HG02623 (cell line): ENCODE results near the gene SCAI.
"Not testable (repeated sequence)": the region's sequence is repeated elsewhere in the genome, so short reads cannot be mapped to it uniquely, and the experiment has no call there.

Experiments used
- ATAC-seq: cut with Tn5 transposase; IDR thresholded peaks from one replicate; pipeline ENCODE4 v1.9.1; 2021; ENCODE audit warnings: moderate library complexity; ENCODE audit not compliant: unreplicated experiment

SCAI gene

DNA sequence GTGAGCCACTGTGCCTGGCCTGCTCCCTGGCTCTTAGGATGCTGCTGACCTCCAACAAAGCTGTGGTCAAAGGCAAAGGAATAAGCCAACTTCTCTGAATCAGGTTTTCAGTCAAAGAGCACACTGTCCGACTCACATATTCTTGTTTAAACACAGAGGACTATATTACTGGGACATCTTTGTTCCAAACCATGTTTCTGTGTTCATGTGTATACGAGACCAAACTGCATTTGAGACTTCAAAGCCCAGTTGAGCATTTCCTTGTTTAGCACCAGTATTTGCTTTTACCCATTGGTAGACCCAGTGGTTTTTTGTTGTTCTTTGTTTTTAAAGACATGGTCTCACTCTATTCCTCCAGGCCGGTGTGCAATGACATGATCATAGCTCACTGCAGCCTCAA lies 100.2 kb downstream of the SCAI start:
- ATAC-seq = no peak

DNA sequence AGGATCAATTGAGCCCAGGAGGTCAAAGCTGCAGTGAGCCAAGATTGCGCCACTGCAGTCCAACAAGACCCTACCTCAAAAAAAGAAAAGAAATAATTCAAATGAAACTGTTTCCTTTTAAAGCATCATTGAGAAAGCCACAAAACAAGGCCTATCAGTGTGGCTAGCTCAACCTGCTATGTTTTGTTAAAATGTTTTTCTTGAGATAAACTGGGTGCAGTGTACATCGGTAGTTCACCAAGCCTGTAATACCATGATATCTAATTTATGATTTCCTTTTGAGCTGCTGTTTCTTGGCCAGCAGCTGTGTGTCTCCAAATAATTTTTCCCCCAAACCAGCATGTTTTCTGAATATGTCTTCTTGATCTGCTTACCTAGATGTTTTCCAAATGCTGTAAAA lies 105.2 kb downstream of the SCAI start:
- ATAC-seq = no peak

DNA sequence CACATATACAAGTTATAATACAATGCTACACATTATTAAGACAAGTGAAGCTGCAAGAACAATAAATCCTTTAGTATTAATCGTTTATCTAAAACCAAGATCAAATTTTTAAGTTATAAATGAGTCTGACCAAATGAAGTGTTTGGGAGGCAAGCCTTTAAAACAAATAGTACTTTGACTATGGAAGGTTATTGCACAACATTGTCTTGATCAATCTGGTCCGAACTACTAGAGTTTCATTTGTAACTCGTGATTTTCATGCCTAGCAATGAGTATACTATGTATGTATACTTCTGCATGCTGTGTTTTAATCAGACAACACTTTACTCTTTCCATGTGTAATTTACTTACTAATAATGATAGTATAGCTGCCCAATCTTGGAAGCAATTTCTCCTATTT lies 115.3 kb downstream of the SCAI start:
- no peak for ATAC-seq

DNA sequence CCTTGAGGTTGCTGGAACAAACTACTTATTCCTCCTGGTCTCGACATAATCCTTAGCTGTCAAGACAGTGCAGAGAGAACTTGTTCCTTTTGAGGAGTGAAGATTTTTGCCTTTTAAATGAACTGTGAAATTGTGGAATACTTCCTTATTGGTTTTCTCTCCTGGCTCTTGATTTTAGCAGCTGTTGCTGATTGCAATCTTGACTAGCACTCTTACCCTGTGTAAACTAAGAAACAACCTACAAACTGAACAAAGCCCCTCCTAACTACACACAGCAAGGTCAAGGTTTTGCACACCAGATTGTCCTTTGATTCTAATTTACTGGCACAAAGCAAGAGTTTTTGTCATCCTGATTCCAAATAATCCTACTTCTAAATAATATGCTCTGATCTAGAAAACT lies 118.4 kb downstream of the SCAI start:
- no peak for ATAC-seq

DNA sequence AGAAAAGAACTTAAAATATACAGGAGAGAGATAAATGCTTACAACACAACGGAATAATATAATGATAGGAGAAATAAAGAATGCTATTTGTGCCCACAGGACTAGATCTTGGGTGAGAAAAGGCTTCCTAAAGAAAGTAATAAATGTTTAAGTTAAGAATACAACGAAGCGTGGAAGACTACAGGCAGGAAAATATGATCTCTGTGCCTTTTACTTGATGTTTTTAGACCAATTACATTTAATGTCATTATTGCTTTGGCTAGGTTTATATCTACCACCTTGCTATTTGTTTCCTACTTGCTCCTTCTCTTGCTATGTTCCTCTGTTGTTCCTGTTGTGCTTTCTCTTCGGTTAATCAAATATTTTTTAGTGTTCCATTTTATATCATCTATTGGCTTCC lies 122.3 kb downstream of the SCAI start:
- ATAC-seq = no peak

DNA sequence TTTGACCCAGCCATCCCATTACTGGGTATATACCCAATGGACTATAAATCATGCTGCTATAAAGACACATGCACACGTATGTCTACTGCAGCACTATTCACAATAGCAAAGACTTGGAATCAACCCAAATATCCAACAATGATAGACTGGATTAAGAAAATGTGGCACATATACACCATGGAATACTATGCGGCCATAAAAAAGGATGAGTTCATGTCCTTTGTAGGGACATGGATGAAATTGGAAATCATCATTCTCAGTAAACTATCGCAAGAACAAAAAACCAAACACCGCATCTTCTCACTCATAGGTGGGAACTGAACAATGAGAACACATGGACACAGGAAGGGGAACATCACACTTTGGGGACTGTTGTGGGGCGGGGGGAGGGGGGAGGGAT lies 127.7 kb downstream of the SCAI start:
- not testable (repeated sequence) for ATAC-seq

DNA sequence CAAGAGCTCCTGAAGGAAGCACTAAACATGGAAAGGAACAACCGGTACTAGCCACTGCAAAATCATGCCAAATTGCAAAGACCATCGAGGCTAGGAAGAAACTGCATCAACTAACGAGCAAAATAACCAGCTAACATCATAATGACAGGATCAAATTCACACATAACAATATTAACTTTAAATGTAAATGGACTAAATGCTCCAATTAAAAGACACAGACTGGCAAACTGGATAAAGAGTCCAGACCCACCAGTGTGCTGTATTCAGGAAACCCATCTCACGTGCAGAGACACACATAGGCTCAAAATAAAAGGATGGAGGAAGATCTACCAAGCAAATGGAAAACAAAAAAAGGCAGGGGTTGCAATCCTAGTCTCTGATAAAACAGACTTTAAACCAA lies 131.3 kb downstream of the SCAI start:
- ATAC-seq = not testable (repeated sequence)

DNA sequence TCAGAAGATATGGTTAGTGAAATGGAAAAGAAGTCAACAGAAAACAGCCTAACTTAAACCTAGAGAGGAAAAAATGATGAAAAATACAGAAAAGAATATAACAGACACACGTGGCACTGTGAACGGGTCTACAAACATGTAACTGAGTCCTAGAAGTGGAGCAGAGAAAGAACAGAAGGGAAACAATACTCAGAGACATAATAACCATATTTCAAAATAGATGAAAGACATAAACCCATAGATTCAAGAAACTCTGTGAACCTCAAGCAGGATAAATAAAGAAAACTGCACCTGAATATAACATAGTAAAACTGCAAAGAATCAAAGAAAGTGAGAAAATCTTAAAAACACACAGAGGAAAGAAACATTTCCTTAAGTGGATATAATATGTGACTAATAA lies 134.7 kb downstream of the SCAI start:
- no peak for ATAC-seq

DNA sequence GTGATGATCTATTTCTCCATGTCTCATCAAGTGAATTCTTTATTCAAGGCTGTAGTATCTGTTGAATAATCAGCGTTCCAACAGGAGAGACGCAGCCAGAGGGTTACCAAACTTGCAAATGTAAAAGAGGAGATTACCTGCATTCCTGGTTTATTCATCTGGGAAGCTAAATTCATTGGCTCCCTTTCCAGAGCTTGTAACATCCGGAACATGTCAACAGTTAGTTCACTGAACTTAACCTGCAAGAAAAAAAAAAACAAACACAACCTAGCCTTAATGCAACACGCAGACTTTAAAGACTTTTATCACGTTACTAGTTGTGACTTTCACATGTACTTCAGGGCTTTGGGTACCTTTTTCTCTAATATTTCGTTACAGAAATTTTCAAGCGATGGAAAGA lies 140.0 kb downstream of the SCAI start:
- no peak for ATAC-seq

DNA sequence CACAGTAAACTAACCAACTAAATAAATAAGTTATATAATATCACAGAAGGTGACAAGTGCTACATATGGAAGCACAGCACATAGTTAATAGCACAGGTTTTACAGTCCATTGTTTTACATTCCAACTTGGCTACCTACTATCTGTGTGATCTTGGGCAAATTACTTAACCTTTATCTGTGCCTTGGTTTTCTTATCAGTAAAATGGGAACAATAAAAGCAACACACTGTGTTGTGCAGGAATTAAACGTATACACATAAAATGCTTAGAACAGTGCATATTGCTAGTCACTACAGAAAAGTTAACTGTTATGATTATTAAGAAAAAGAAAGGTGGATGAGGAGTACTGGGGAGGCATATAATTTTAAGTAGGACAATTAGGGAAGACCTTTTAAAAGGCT lies 159.6 kb downstream of the SCAI start:
- ATAC-seq = no peak

DNA sequence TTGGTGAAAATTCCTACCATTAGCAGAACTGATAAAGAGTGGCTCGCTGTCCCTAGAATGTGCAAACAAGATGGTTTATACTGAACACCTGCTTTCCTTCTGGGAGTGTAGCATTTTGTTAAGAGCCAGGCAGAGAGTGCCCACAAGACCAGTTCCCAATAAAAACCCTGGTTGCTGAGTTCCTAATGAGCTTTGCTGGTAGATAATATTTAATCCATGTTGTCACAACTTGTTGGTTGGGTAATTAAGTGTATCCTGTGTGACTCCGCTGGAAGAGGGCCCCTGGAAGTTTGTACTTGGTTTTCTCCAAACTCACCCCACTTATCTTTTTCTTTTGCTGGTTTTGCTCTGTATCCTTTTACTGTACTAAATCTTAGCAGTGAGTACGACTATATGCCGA lies 162.9 kb downstream of the SCAI start:
- ATAC-seq = no peak

DNA sequence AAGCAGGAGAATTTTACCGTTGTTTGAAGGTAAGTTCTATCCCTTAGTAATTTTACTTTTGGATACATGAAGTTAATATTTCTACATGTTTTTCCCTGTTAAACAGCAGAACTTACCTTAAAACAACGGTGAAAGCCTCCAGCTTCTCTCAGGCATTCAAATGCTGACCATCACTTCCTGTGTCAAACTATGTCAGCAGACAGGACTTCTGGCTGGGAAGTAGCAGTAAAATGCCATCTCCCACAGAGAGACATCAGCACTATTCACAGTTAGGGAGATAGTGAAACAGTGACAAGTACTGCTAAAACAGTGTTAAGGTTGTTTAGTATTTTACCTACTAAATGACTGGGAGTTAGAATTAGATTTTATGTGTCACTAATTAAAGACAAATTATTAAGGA lies 168.2 kb downstream of the SCAI start:
- ATAC-seq = no peak

DNA sequence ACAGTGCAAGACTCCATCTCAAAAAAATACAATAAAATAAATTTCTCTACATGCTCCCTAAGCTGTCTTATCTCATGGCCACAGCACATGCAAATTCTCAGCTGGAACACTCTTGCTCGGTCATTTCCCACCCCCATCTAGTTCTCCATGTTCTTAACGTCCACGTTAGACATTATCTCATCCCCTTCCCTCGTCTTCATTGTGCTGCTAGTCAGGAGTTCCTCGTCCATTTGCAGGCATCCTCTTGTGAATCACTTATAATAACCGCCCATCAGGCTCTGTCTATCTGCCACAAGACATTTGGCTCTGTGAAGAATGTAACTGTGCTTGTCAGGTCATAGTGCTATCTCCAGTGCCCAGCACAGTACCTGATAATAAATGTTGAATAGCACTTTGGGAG lies 169.5 kb downstream of the SCAI start:
- ATAC-seq = no peak

DNA sequence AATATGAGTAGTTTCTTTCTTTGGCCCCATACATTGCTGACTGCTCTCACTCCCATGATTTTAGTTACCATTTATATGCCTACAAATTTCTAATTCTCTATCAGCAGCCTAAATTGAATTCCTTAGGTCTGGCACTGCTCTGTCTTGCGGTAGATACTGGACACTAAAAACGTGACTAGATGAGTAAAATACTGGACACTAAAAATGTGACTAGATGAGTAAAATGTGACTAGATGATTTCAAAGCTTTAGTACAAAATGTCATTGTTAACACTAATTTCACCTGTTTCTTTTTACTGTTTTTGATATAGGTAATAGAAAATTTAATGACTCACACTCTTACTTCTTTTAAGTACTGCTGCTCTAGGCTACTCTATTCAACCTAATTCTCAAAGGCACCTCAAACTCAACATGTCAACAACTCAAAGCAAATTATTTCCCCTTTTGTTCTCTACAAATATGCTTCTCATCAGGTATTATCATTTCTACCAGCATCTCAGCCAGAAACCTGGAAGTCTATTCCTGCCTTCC lies 171.0 kb downstream of the SCAI start:
- ATAC-seq = no peak

DNA sequence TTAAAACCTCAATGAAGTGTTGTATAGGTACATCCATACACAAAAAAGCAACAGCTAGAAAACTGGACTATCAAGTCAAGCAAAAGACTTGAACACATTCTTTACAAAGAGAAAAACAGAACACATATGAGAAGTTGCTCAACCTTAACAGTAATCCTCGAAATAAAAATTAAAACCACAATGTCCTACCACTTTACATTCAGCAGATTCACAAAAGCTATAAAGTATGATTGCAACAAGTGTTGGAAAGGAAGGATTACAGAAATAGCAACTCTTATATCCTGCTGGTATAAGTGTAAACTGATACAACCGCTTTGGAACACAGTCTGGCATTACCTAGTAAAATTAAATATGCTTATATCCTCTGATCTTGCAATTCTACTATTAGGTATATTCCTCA lies 173.9 kb downstream of the SCAI start:
- no peak for ATAC-seq

DNA sequence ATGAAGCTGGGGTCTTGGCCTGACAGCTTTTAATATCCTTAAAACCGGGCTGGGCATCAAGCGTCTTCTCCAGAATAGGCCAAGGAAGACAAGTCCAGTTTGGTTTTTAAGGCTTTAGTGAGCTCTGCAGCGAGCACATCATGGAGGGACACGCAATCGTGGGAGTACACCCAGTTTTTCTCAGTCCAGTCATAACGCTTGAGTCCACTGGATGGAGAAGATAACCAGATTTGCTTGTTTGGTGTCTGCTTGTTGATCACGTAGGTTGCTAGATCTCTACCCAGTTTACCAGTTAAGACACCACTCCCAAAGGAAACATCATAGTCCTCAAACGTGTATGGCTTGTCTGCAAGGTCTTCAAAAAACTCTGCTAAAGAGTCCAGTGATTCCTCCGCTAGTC lies 175.1 kb downstream of the SCAI start:
- no peak for ATAC-seq

DNA sequence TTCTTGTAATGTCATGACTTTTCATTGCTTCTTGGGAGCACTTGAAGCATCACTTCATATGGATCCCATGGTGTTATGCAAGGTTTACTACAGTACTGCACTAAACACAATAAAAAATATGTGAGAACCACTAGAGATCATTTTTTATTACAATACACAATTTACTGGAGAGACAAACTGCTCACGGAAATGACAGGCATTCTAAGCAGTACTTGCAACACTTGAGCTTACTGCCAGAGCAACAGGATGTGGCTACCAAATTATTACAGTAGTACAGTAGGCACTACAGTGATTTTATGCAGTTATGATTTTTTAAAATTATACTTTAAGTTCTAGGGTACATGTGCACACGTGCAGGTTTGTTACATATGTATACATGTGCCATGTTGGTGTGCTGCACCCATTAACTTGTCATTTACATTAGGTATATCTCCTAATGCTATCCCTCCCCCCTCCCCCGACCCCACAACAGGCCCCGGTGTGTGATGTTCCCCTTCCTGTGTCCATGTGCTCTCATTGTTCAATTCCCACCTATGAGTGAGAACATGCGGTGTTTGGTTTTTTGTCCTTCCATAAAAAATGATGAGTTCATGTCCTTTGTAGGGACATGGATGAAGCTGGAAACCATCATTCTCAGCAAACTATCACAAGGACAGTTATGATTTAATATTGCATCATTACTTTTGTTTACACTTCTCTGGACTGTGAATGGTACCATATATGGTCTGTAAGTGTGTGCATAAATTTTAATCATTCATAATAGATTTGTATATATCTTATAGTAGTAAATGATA lies 177.4 kb downstream of the SCAI start:
- not testable (repeated sequence) for ATAC-seq

DNA sequence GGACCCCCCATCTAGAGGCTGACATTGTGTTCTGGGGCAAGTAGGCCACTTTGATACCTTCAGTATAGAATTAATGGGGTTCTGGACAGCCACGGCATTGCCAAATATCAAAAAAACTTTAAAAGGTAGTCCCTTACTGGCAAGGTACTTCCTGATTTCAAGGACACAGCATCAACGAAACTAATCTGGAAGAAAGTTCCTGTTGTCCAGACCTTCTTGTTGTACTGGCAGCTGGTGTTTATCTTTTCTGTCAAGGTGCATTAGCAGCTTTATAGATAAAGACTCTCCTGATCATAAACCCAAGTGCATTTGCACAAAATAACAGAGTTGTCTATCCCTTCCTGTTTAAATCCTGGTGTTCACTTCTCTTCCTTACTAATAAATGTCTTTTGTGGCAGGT lies 178.7 kb downstream of the SCAI start:
- no peak for ATAC-seq

DNA sequence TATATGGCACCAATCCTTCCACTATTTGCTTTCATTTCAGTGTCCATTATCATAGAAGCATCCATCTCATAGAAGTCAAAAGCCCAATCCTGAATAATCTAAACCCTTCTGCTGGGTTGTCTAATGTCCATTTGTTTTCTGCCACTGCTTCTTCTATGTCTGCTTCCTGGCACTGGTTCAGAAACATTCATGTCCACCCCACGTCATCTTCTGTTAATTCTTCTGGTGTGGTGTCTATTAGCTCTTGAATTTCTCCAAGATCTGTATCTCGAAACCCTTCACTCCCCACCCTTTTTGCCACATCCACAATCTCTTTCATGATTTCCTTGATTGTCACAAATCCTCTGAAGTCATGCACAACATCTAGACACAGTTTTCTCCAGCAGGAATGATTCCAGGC lies 179.3 kb downstream of the SCAI start:
- ATAC-seq = no peak

DNA sequence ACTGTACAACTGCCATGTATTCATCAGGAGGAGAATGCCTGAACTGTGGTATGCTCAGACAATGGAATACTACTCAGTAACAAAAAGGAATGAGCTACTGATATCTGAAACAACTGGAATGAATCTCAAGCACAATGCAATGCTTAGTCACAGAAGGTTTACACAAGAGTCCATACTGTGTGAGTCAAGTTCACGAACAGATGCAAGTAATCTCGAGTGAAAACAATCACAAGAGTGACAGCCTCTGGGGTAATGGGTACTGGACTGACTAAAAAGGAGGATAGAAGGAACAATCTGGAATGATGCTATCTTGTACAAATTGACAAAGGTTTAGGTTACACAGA lies 182.9 kb downstream of the SCAI start:
- no peak for ATAC-seq

DNA sequence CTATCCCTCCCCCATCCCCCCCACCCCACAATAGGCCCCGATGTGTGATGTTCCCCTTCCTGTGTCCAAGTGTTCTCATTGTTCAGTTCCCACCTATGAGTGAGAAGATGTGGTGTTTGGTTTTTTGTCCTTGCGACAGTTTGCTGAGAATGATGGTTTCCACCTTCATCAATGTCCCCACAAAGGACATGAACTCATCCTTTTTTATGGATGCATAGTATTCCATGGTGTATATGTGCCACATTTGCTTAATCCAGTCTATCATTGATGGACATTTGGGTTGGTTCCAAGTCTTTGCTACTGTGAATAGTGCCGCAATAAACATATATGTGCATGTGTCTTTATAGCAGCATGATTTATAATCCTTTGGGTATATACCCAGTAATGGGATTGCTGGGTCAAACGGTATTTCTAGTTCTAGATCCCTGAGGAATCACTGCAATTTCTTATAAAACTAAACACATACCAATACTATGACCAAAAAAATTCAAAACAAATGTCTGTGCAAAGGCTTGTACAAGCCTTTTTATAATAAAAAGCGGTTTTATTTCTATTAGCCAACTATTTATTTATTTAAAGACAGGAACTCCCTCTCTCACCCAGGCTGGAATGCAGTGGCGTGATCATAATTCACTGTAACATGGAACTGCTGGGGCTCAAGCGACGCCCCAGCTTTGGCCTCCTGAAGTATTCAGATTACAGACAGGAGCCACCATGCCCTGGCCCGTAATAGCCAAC lies 183.5 kb downstream of the SCAI start:
- ATAC-seq = not testable (repeated sequence)

DNA sequence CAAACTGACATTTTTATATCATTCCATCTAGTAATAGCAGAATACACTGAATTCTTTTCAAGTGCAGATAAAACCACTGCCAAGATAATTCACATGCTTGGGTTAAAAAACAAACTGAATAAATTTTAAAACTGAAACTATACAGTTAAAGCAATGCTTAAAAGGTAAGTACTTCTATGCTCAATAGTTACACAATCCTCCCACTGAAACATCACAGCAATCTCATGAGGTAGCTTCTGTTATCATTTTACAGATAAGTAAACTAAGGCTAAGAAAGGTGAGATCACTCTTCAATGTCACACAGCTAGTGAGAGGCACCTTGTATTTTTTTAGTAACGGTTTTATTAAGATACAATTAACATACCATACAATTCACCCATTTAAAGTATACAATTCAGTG lies 189.1 kb downstream of the SCAI start:
- no peak for ATAC-seq
